SH-SY5Y (cell line): ENCODE measurements around the gene IGF1R.

Source experiments
- GATA2 ChIP-seq: IDR thresholded peaks from 2 replicates; pipeline ENCODE4 v1.6.1; 2011; ENCODE audit warnings: mild to moderate bottlenecking, low read depth, low read length
- GATA3 ChIP-seq: IDR thresholded peaks from 2 replicates; pipeline ENCODE4 v1.6.1; 2011; ENCODE audit warnings: low read depth, mild to moderate bottlenecking, low read length, moderate library complexity

Gene IGF1R

GRCh38 chr15:98812716-98813446 lies 164.5 kb downstream of the IGF1R start:
- no peak for TF ChIP-seq GATA2
- no peak for TF ChIP-seq GATA3

DNA sequence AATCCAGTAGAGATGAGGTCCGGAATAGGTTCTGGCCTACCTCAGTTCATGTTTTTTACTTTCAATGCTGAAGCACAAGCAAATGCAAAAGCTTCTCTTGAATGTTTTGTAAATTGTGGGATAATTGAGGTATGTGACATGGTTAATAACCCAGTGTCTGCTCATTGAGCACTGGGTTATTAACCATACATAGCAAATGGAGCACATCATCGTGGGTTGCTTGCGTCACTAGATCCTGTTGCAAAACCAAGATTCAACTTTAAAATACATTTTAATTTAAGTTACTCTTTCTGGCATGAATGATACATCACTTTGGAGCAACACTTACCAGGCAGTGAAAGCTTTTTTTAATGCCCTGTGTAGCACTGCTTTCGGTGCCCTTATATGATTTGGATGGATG lies 165.6 kb downstream of the IGF1R start:
- TF ChIP-seq GATA3 (no peak), GATA2 (no peak)

GRCh38 chr15:98815207-98815606 lies 166.9 kb downstream of the IGF1R start:
- TF ChIP-seq GATA3 (no peak), GATA2 (no peak)

DNA sequence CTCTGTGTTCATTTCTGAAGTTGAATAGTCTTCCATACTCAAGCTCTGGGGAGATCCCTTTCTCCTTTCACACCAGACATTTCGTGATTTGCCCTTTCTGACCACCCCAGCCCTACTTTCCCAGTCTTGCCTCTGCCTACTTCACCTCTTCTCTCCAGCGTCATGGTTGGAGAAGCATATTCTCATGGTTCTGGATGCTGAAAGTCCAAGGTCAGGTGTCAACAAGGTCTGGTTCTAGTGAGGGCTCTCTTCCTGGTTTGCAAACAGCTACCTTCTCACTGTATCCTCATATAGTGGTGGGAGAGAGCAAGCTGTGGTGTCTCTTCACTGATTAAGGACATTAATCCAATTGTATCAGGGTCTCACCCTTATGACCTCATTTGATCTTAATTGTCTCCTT lies 169.4 kb downstream of the IGF1R start:
- no peak for TF ChIP-seq GATA2
- TF ChIP-seq GATA3 = no peak

- no peak for TF ChIP-seq GATA3
- TF ChIP-seq GATA2 = no peak
These were observed 174.7 kb downstream of the IGF1R start for GRCh38 chr15:98823012-98823458.

- TF ChIP-seq GATA3 (no peak), GATA2 (no peak)
These were observed 175.3 kb downstream of the IGF1R start for GRCh38 chr15:98823616-98824015.

- TF ChIP-seq GATA2 = no peak
- no peak for TF ChIP-seq GATA3
These were observed 176.3 kb downstream of the IGF1R start for GRCh38 chr15:98824595-98824994.

GRCh38 chr15:98826658-98827057 lies 178.3 kb downstream of the IGF1R start:
- TF ChIP-seq GATA2 = no peak
- no peak for TF ChIP-seq GATA3

DNA sequence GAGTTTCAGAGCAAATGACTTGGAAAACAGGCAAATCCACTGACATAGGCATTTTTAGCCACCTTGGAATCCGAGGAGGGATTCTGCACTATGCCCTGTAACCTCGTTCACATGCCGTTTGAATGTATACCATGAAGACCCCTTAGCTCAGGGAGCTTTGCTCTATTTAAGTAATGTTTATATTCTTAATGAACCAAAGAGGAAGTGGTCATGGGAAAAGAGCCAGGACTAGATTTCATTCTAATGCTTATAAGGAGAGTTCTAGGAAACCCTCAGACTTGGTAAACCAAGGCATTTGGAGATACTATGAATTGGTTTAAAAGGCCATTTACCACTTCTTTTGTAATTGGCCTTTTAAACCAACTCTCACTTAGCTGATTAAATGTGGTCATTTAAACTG lies 178.9 kb downstream of the IGF1R start:
- TF ChIP-seq GATA3 (no peak), GATA2 (no peak)

- TF ChIP-seq GATA2 = no peak
- no peak for TF ChIP-seq GATA3
These were observed 181.8 kb downstream of the IGF1R start for GRCh38 chr15:98830034-98830634.

- no peak for TF ChIP-seq GATA3
- TF ChIP-seq GATA2 = no peak
These were observed 186.6 kb downstream of the IGF1R start for GRCh38 chr15:98834976-98835375.

DNA sequence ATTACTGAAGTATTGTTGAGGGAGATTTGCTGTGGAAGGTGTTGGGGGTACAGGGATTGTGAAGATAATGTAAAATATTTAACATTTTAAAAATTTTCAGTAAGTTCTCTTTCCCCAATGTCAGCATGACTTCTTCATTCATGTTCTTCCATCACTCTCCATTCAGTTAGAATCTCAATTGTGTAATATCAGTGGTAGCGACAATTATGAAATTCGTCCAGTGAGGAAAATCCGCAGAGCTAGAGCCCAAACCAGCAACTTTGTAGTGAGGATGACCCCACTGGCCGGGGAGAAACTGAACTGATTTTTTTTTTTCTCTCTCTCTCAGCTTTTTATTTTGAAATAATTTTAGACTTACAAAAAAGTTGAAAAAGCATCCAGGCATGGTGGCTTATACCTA lies 187.5 kb downstream of the IGF1R start:
- no peak for TF ChIP-seq GATA3
- no peak for TF ChIP-seq GATA2

DNA sequence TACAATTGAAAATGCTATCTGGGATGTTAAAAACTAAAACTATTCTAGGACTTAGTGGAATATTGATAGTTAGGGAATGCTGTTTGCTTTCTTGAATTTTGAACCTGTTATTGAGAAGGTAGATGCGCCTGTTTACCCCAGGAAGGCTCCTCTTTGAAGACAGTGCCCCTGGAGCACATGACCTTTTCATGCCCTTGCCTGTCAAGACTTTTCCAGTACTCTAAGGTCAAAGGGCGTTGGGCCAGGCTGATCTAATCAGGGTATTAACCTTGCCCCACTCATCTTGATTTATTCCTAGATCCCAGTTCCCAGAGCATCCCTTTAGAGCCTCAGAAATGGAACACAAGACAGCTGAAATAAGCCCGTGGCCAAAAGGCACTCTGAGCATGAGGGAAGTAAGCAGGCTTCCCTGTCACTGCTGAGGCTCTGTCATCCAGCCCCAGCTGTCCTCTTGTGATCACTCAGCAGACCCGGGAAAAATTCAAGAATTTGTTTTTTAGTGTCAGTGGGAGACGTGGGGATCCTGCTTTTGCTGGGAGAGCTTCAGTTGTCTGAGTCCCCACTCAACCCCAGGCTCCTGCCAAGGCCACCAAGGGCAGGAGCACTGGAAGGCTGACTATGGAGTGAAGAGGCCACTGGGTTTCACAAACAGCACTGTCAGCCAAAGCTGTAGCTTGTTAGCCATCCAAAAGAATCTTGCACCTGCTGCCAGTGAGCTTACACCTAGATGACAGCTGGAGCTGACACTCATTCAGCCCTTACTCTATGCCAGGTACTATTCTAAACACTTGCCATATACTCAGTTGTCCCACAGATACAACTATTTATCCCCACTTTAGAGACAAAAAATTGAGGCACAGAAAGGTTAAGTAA lies 190.3 kb downstream of the IGF1R start:
- TF ChIP-seq GATA3 = no peak
- TF ChIP-seq GATA2 = no peak

DNA sequence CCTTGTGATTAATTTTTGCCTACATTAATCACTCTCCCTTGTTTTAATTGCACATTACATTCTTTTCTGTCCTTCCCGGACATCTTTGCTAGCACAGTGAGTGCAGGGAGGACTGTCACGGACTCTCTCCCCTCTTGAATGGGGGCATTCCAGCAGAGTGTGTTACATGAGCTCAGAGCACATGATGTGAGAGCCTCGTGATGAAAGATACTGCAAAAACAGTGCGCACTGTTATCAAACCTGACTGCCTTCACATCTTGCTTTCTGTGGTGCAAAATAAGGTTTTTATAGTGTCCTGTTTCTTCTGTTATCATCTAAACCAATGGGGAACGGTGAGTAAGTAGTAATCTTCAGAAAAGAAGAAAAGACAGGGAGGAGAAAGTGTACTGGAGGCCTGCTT lies 191.7 kb downstream of the IGF1R start:
- TF ChIP-seq GATA2 (no peak), GATA3 (no peak)

DNA sequence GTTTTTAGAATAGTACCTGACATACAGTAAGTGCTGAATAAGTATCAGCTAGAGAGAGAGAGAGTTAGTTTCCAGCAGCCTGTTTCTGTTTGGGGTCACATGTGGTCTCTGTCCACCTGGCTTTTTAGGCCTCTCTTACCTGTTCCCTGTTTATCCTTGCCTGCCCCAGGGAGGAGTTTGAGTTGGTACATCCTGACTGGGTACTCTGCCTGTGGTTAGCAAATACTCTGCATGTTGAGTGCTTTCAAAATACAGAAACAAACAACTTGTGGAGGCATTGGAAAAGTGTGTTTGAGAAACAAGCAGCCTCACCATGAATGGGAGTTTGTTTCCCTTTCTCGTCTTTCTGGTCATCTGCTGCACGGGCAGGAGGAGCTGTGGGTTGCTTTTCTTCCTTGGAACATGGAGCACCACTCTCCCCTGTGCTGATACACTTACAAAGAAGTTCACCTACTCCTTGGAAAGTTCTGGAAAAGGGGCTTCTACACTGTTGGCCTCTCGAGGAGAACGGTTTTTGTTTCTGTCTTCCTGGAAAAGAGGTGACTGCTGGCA lies 193.2 kb downstream of the IGF1R start:
- TF ChIP-seq GATA2 (no peak), GATA3 (no peak)
